K562 (cell line): ENCODE data around the gene AP2A2. TPM values are rescaled to one million over a fixed set of nuclear protein-coding genes. Genes with fewer than 3 reads are reported as not detected.

Source experiments
- C11orf30 ChIP-seq: fragments of 450-650 bp; IDR thresholded peaks from 2 replicates; pipeline ENCODE4 v1.6.1; 2016; ENCODE audit warnings: low read depth, mild to moderate bottlenecking
- CBFA2T3 ChIP-seq: fragments of 450-650 bp; IDR thresholded peaks from 2 replicates; pipeline ENCODE4 v1.6.1; 2017
- CHD2 ChIP-seq: IDR thresholded peaks from 2 replicates; pipeline ENCODE4 v1.6.1; 2011; ENCODE audit warnings: low read depth, low read length
- GABPB2 ChIP-seq: fragments of 250-450 bp; sonication (Bioruptor Pico); conservative IDR thresholded peaks from 2 replicates; pipeline ENCODE4 v1.5.1; 2021; ENCODE audit warnings: mild to moderate bottlenecking
- GATAD2A ChIP-seq: fragments of 450-650 bp; IDR thresholded peaks from 2 replicates; pipeline ENCODE4 v1.6.1; 2017
- HCFC1 ChIP-seq: IDR thresholded peaks from 2 replicates; pipeline ENCODE4 v1.6.1; 2012; ENCODE audit warnings: low read depth, low read length, improper control_type of control experiment
- HDAC1 ChIP-seq, 2 experiments: fragments of 450-650 bp; IDR thresholded peaks; 2 replicates each; pipeline ENCODE4 v1.6.1; 2016 to 2017; ENCODE audit warnings: inconsistent platforms in 1 of 2, mild to moderate bottlenecking in 1 of 2, moderate library complexity in 1 of 2
- MBD2 ChIP-seq: sonication (generic); IDR thresholded peaks from 2 replicates; pipeline ENCODE4 v1.6.1; 2016; ENCODE audit warnings: low read depth, borderline replicate concordance
- POLR2A ChIP-seq: fragments of 450-650 bp; conservative IDR thresholded peaks from 2 replicates; pipeline ENCODE4 v1.6.1; 2016
- POLR2B ChIP-seq: fragments of 450-650 bp; IDR thresholded peaks from 2 replicates; pipeline ENCODE4 v1.6.1; 2018; ENCODE audit warnings: low read depth; ENCODE audit not compliant: partially characterized antibody
- RB1 ChIP-seq: fragments of 450-650 bp; IDR thresholded peaks from 2 replicates; pipeline ENCODE4 v1.6.1; 2017; ENCODE audit warnings: low read depth, mild to moderate bottlenecking
- SMAD4 ChIP-seq: fragments of 250-450 bp; sonication (Bioruptor Pico); conservative IDR thresholded peaks from 2 replicates; pipeline ENCODE4 v1.8.0; 2021; ENCODE audit warnings: inconsistent platforms, mild to moderate bottlenecking, moderate library complexity
- SNRNP70 ChIP-seq: fragments of 200-400 bp; formaldehyde crosslinking; optimal IDR thresholded peaks from 2 replicates; pipeline ENCODE3; 2017; ENCODE audit warnings: low read depth, low read length
- TAF1 ChIP-seq: IDR thresholded peaks from 2 replicates; pipeline ENCODE4 v1.6.1; 2011; ENCODE audit warnings: mild to moderate bottlenecking, low read length, moderate library complexity; ENCODE audit not compliant: insufficient read depth, control insufficient read depth, severe bottlenecking; ENCODE audit errors: extremely low read depth
- TAL1 ChIP-seq: fragments of 450-650 bp; IDR thresholded peaks from 2 replicates; pipeline ENCODE4 v1.6.1; 2016; ENCODE audit warnings: mild to moderate bottlenecking
- ZBTB11 ChIP-seq, 3 experiments: fragments of 200-800 bp in 1 of 3; fragments of 250-450 bp in 1 of 3; fragments of 450-650 bp in 1 of 3; sonication (Bioruptor Pico) in 1 of 3; sonication (Bioruptor generic) in 1 of 3; formaldehyde crosslinking in 1 of 3; IDR thresholded peaks; 2 replicates each; pipeline versions ENCODE4 v1.6.1 to v1.8.0; 2016 to 2022; ENCODE audit warnings: mild to moderate bottlenecking in 2 of 3, missing genetic modification characterization in 2 of 3, missing compliant biosample characterization in 1 of 3, moderate library complexity in 1 of 3
- ZNF146 ChIP-seq: IDR thresholded peaks from one replicate; pipeline ENCODE4 v1.6.1; 2018; ENCODE audit warnings: missing compliant biosample characterization; ENCODE audit not compliant: unreplicated experiment
- ZNF408 ChIP-seq: fragments of 250-450 bp; sonication (Bioruptor Pico); IDR thresholded peaks from 2 replicates; pipeline ENCODE4 v1.4.0; 2020; ENCODE audit warnings: low read depth, mild to moderate bottlenecking, moderate library complexity
- ZNF785 ChIP-seq: fragments of 250-450 bp; sonication (Bioruptor Pico); IDR thresholded peaks from 2 replicates; pipeline ENCODE4 v1.4.0; 2020; ENCODE audit warnings: mild to moderate bottlenecking
- polyA plus RNA-seq, 8 experiments: library from polyadenylated mRNA; depleted of rRNA in 4 of 8; stranded (reverse) in 5 of 8; unstranded in 3 of 8; fragments of >200 nt; fragmentation: Nextera tagmentation in 2 of 8; fragmentation: Illumina TruSeq in 1 of 8; extraction: Ambion mirVana in 2 of 8; extraction: Trizol in 1 of 8; gene quantifications; 2 replicates each; pipeline versions ENCODE4 v1.2.1 to v1.2.3, GENCODE V29; 2011 to 2014; ENCODE audit warnings: inconsistent platforms in 1 of 8, missing spikeins in 1 of 8
- total RNA-seq, 7 experiments: library from RNA; depleted of rRNA in 6 of 7; stranded (reverse); fragments of >200 nt in 6 of 7; fragmentation: Illumina TruSeq in 2 of 7; extraction: Trizol in 2 of 7; gene quantifications; 2 replicates each; pipeline versions ENCODE4 v1.2.1 to v1.2.3, GENCODE V29; 2011 to 2021; ENCODE audit warnings: low replicate concordance in 1 of 7
- TF ChIP-seq, protein P1 (sequence below): sonication (generic); formaldehyde crosslinking; IDR thresholded peaks from 2 replicates; pipeline ENCODE4 v1.8.1; 2023; ENCODE audit warnings: mild to moderate bottlenecking, missing genetic modification reagents
- TF ChIP-seq, protein P2 (sequence below): sonication (generic); formaldehyde crosslinking; IDR thresholded peaks from 2 replicates; pipeline ENCODE4 v1.8.0; 2022; ENCODE audit warnings: missing genetic modification reagents, mild to moderate bottlenecking, borderline replicate concordance

AP2A2 gene
- total and polyA plus RNA-seq, 9 of the 15 experiments (the other 6 are each of a cell fraction or from before 2014, with no cell fraction given), result 0.69 to 41.7 (median 15.2) TPM

DNA sequence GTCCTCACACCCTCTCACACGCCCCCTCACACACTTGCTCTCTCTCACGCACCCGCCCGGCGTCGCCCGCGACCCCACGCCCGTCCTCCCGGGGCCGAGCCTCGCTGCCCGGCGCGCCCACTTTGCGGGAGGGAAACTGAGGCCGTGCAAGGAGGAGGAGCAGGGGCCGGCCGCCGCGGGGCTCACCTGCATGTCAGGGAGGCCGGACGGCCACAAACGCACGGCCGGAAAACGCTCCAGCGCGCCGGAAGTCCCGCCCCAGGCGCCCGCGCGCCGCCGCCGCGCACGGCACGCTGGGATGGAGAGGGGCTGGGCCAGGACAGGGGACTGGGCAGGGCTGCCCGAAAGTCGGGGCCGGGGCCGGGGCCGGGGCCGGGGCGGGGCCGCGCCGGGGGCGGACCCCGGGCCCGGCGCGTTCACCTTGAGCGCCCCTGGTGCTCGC lies 15.1 kb upstream of the AP2A2 start, which contains the start of gene CHID1 (continued):
- TF ChIP-seq, protein P1, sequence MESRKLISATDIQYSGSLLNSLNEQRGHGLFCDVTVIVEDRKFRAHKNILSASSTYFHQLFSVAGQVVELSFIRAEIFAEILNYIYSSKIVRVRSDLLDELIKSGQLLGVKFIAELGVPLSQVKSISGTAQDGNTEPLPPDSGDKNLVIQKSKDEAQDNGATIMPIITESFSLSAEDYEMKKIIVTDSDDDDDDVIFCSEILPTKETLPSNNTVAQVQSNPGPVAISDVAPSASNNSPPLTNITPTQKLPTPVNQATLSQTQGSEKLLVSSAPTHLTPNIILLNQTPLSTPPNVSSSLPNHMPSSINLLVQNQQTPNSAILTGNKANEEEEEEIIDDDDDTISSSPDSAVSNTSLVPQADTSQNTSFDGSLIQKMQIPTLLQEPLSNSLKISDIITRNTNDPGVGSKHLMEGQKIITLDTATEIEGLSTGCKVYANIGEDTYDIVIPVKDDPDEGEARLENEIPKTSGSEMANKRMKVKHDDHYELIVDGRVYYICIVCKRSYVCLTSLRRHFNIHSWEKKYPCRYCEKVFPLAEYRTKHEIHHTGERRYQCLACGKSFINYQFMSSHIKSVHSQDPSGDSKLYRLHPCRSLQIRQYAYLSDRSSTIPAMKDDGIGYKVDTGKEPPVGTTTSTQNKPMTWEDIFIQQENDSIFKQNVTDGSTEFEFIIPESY (CRISPR knock-in tag), result no peak
- no peak for TF ChIP-seq MBD2
- TF ChIP-seq SMAD4 (CRISPR knock-in tag), result 0 out of 2 replicates have a peak, but pooled peaks have one; percentile 52
- no peak for TF ChIP-seq TAL1
- TF ChIP-seq CBFA2T3, result no peak
- peak; percentile 60; the same call in 1 of the 2 replicates for TF ChIP-seq RB1
- peak; percentile 59; the same call in 1 of the 2 replicates for TF ChIP-seq C11orf30
- TF ChIP-seq HDAC1 (IDR thresholded peaks at IDR 0.05), result peak in 1 of 2 experiments; percentile 98; a peak in 2 of 4 replicates
- no peak for TF ChIP-seq GABPB2 (CRISPR knock-in tag)
- TF ChIP-seq ZNF785 (CRISPR knock-in tag), result no peak
- TF ChIP-seq CHD2, result no peak
- TF ChIP-seq SNRNP70, result no peak
- peak; percentile 65 for TF ChIP-seq HCFC1
- peak in 2 of 3 experiments; percentile 80 to 96; a peak in 5 of 6 replicates for TF ChIP-seq ZBTB11 (CRISPR knock-in tag; IDR thresholded peaks at IDR 0.05)
- TF ChIP-seq, protein P2, sequence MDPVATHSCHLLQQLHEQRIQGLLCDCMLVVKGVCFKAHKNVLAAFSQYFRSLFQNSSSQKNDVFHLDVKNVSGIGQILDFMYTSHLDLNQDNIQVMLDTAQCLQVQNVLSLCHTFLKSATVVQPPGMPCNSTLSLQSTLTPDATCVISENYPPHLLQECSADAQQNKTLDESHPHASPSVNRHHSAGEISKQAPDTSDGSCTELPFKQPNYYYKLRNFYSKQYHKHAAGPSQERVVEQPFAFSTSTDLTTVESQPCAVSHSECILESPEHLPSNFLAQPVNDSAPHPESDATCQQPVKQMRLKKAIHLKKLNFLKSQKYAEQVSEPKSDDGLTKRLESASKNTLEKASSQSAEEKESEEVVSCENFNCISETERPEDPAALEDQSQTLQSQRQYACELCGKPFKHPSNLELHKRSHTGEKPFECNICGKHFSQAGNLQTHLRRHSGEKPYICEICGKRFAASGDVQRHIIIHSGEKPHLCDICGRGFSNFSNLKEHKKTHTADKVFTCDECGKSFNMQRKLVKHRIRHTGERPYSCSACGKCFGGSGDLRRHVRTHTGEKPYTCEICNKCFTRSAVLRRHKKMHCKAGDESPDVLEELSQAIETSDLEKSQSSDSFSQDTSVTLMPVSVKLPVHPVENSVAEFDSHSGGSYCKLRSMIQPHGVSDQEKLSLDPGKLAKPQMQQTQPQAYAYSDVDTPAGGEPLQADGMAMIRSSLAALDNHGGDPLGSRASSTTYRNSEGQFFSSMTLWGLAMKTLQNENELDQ (CRISPR knock-in tag), result no peak
- peak; percentile 46 for TF ChIP-seq POLR2B
- peak; percentile 15 for TF ChIP-seq TAF1
- no peak for TF ChIP-seq ZNF408 (CRISPR knock-in tag)
- peak; percentile 80; the same call in 1 of the 2 replicates for TF ChIP-seq GATAD2A
- peak; percentile 76 for TF ChIP-seq POLR2A
- TF ChIP-seq ZNF146 (CRISPR knock-in tag), result no peak
